Stimulated activated CD4-positive, alpha-beta T cell treated with anti-CD3 and anti-CD28 coated beads, Interleukin-1b, Interleukin-23, amount 100 ng/mL, for 48 hours (primary cell): ENCODE results near the gene ZNF418.
"Not testable (repeated sequence)": the region's sequence is repeated elsewhere in the genome, so short reads cannot be mapped to it uniquely, and the experiment has no call there.

Source experiments
- DNase-seq: peaks from one replicate; pipeline ENCODE4 v3.0.0-alpha.2; 2020

The ZNF418 gene

GRCh38 chr19:57888560-57889231 lies 46.5 kb downstream of the ZNF418 start, which contains the start of gene ZNF814:
ZNF814 (minus strand) TSS chr19:57889037; CDS start chr19:57888802, 235 bp downstream.
- peak; percentile 86 for DNase-seq

GRCh38 chr19:57888107-57888559 lies 47.1 kb downstream of the ZNF418 start:
- DNase-seq = no peak

GRCh38 chr19:57887195-57887941 lies 47.8 kb downstream of the ZNF418 start:
- DNase-seq = no peak

GRCh38 chr19:57886046-57886445 lies 49.2 kb downstream of the ZNF418 start:
- no peak for DNase-seq

GRCh38 chr19:57873883-57874799 lies 61.1 kb downstream of the ZNF418 start:
- DNase-seq = not testable (repeated sequence)

GRCh38 chr19:57872450-57872849 lies 62.8 kb downstream of the ZNF418 start:
- DNase-seq = no peak
